ENCODE measurements around the gene WNT5A.

WNT5A gene

DNA sequence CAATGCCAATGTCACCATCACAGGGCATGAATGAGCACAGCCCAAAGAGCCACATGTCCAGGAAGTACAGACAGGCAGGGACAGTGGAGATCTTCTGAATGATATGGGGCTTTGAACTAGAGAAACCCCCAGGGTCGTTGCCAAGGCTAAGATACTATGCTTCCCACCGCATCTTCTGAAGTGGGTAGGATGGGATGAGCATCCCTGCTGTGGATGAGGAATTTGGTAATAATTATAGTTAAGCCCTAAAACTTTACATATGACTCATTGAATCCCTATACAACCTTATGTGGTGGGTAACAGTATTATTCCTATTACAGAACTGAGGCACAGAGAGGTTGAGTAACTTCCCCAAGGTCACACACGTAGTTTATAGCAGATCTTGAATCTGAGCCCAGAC, 44.2 kb downstream of the WNT5A start:
- no peak overlapping the region for H3K4me3 ChIP-seq (replicated peaks; ENCODE audit: low read depth, low read length)
- TF ChIP-seq, protein P1, sequence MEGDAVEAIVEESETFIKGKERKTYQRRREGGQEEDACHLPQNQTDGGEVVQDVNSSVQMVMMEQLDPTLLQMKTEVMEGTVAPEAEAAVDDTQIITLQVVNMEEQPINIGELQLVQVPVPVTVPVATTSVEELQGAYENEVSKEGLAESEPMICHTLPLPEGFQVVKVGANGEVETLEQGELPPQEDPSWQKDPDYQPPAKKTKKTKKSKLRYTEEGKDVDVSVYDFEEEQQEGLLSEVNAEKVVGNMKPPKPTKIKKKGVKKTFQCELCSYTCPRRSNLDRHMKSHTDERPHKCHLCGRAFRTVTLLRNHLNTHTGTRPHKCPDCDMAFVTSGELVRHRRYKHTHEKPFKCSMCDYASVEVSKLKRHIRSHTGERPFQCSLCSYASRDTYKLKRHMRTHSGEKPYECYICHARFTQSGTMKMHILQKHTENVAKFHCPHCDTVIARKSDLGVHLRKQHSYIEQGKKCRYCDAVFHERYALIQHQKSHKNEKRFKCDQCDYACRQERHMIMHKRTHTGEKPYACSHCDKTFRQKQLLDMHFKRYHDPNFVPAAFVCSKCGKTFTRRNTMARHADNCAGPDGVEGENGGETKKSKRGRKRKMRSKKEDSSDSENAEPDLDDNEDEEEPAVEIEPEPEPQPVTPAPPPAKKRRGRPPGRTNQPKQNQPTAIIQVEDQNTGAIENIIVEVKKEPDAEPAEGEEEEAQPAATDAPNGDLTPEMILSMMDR (IDR thresholded peaks at IDR 0.05; ENCODE audit: low read depth, low read length, missing control alignments): no peak
- no peak for DNase-seq (ENCODE audit: extremely low read depth, low read depth)

DNA sequence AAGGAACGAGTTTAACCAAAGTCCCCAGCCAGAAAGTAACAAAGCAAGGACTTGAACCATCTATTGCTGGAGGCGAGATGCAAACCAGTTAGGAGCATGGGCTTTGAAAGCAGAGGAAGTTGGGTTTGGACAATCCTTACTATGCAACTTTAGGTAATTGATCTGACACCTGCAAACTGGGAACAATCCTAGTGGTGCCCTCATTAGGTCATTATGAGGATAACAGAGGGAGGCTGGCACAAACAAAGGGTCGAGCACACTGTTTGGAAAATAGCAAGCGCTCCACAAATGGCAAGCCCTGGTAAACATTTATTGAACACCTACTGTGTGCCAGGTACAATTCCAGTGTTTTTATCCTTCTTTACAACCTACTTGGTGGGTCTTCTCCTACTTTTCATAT, 45.6 kb downstream of the WNT5A start:
- H3K4me3 ChIP-seq (replicated peaks; ENCODE audit: low read depth, low read length): no peak overlapping the region
- no peak for DNase-seq (ENCODE audit: extremely low read depth, low read depth)
- TF ChIP-seq, protein P1 (IDR thresholded peaks at IDR 0.05; ENCODE audit: low read depth, low read length, missing control alignments): no peak

DNA sequence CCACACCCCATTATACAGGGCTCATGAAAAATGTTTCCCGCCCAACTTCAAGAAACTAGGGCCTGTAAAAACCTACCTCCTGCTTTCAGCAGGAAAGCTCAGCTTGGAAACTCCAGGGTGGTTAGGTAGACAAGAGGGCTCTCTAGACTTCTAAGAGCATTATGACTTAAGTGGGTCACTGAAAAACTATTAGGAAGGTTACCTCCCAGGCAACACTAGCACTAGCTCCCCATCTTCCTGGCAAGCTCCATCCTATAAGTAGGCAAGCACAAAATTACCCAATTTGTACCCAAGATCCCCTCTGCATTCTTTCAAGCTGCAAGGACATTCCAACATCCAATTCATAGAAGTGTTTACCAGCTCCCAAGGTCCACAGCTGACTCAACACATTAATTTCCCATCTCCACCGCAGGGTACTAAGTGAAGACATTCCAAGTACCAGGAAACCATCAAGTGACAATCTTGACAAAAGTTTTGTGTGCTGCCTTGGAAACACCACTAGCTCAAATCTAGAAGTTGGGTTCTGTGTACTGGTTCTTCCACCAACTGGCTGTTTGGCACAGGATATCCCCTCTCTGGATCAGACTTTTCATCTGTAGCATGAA, 46.9 kb downstream of the WNT5A start:
- TF ChIP-seq, protein P1 (IDR thresholded peaks at IDR 0.05; ENCODE audit: low read depth, low read length, missing control alignments): no peak

DNA sequence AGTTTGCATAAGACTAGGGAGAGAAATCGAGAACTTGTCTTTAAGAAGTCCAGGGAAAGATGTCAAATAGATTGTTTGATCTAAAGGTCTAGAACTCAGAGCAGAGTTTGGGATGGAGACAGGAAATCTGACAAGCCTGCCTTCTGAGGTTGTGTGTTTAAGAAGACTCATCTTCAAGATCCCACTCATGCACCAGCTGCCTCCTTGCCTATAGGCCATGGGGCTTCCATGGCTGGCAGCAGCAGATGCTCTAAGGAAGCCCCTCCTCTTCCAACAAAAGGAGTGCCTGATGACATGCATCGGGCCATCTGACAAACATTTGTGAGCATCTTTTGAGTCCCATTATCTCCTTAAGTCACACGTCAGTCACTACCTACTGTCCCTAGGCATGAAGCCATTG, 47.4 kb downstream of the WNT5A start:
- TF ChIP-seq, protein P1 (IDR thresholded peaks at IDR 0.05; ENCODE audit: low read depth, low read length, missing control alignments): no peak
- no peak for DNase-seq (ENCODE audit: extremely low read depth, low read depth)
- H3K4me3 ChIP-seq (replicated peaks; ENCODE audit: low read depth, low read length): no peak overlapping the region

More for the DNA sequence above, 46.9 kb downstream of the WNT5A start:
- no peak overlapping the region for H3K4me3 ChIP-seq (replicated peaks; ENCODE audit: low read depth, low read length)
- DNase-seq (ENCODE audit: extremely low read depth, low read depth): no peak

DNA sequence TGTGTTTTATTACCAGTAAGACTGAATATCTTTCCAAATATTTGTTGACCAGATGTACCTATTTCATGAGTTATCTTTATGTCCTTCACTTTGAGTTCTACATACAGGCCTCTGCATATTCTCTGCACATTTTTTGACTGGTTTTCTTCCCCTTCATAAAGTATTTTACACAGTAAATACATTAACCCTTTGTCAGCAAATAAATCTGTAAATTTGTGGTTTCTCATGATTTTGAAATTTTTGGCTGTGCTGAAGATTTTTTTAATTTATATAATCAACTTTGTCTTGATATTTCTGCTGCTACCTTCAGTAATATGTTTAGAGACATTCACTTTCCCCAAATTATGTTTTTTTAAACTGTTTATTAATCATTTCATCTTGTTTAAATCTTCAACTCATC, 50.5 kb downstream of the WNT5A start:
- DNase-seq (ENCODE audit: extremely low read depth, low read depth): no peak
- TF ChIP-seq, protein P1 (IDR thresholded peaks at IDR 0.05; ENCODE audit: low read depth, low read length, missing control alignments): no peak
- H3K4me3 ChIP-seq (replicated peaks; ENCODE audit: low read depth, low read length): no peak overlapping the region

DNA sequence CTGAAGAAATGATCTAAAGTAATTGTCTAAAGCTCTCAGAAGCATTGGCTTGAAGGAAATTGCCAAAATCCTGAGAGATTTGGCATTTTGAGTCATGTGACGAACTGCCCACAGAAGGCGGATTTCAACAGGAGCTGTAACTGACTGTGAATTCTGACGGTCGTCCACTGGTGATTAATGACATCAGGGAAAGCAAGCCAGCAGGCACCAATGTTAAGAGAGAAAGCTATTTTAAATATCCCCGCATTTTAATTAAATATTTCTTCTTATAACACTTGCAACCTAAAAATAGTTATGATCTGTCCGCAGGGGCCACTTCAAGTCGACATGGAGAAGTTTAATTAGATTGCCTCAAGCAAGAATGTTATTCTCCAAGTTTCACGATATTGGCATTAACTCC, 51.6 kb downstream of the WNT5A start:
- TF ChIP-seq, protein P1 (IDR thresholded peaks at IDR 0.05; ENCODE audit: low read depth, low read length, missing control alignments): no peak

DNA sequence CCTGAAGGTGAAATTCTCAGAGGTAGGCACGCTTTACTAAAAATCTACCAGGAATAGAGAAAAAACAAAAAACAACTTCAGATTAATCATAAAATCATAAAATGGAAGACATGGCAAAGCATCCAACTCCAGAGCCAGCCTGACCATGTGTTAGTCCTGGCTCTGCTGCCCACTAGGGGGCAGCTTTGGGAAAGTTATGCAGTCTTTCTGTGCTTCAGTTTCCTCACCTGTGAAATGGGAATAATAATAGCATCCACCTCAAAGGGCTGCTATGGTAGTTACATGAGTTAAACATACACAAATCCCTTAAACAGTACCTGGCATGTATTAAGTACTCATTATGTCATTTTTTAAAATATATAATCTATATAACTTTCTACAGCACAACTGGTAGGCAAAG, 52.3 kb downstream of the WNT5A start:
- no peak for DNase-seq (ENCODE audit: extremely low read depth, low read depth)
- TF ChIP-seq, protein P1 (IDR thresholded peaks at IDR 0.05; ENCODE audit: low read depth, low read length, missing control alignments): peak; percentile 74
- no peak overlapping the region for H3K4me3 ChIP-seq (replicated peaks; ENCODE audit: low read depth, low read length)

More for the DNA sequence above, 51.6 kb downstream of the WNT5A start:
- H3K4me3 ChIP-seq (replicated peaks; ENCODE audit: low read depth, low read length): no peak overlapping the region
- DNase-seq (ENCODE audit: extremely low read depth, low read depth): no peak
